ENCODE data around the gene RNF207.

RNF207 gene

DNA sequence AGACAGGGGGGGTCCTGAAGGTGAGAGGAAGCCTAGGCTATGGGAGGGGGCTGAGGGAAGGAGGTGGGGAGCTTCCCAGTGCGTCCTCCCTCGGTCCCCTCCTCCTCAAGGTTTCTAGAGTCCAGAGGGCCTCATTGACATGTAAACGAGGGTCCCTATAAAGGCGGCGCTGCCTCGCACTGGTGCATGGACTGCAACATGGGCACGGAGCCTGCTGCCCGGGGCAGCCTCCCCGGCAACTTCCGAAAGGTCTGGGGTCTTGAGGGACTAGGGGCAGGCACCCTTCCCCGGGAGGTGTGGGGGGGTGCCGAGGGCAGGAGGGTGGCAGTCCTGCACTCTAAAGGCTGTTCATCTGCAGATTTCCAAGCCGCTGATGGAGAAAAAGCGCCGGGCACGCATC lies 38.1 kb downstream of the RNF207 start, which contains the start of gene HES3:
TSS of gene HES3 (plus strand) at position 187 of the 400 bp plus-strand sequence. CDS start at position 374, 187 bp downstream.
- Histone ChIP-seq H3K4me2 (ENCODE audit: low read length) (no peak within 1 kb of the TSS), H3K27me3 (ENCODE audit: control insufficient read depth, insufficient read depth, low read length) (peaks cover 19% of the 10 kb centered on the region), H3K4me1 (no peaks in the 10 kb centered on the region), H3K36me3 (ENCODE audit: control insufficient read depth, insufficient read depth, low read length) (no peaks in the 10 kb centered on the region), H3K9ac (no peak within 1 kb of the TSS), H3K79me2 (no peaks in the 10 kb centered on the region), H3K27ac (no peak within 1 kb of the TSS), H3K4me3 (ENCODE audit: low read depth, low read length) (no peak within 1 kb of the TSS), H2AFZ (no peak within 1 kb of the TSS), H3K9me3 (ENCODE audit: control insufficient read depth, low read length) (no peaks in the 10 kb centered on the region)
- TF ChIP-seq, protein P1, sequence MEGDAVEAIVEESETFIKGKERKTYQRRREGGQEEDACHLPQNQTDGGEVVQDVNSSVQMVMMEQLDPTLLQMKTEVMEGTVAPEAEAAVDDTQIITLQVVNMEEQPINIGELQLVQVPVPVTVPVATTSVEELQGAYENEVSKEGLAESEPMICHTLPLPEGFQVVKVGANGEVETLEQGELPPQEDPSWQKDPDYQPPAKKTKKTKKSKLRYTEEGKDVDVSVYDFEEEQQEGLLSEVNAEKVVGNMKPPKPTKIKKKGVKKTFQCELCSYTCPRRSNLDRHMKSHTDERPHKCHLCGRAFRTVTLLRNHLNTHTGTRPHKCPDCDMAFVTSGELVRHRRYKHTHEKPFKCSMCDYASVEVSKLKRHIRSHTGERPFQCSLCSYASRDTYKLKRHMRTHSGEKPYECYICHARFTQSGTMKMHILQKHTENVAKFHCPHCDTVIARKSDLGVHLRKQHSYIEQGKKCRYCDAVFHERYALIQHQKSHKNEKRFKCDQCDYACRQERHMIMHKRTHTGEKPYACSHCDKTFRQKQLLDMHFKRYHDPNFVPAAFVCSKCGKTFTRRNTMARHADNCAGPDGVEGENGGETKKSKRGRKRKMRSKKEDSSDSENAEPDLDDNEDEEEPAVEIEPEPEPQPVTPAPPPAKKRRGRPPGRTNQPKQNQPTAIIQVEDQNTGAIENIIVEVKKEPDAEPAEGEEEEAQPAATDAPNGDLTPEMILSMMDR (IDR thresholded peaks at IDR 0.05), result no peak

DNA sequence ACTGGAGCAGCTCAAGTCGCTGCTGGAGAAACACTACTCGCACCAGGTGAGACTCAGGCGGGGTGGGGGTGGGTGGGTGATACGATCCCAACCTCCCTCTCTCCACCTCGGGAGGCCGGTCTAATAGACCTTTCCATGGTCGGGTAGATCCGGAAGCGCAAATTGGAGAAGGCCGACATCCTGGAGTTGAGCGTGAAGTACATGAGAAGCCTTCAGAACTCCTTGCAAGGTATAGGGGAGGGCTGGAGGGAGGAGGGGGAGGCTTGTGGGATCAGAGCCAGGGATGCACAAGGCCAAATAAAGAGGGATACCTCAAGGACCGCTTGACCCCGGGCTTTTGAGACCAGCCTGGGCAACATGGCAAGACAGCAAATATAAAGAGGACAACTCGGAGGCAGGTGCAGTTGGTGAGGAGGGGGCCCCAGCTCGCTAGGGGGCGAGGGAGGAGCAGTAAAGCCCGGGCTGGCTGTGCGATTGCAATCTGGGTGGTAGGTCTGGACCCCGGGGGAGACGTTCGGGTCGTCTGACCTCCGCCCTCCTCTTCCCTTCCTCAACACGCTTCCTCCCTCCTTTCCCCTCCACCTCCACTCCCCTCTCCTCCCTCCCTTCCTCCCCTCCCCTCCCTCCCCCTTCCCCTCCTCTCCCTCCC lies 38.6 kb downstream of the RNF207 start:
- Histone ChIP-seq H3K4me3 (ENCODE audit: low read depth, low read length) (no peak overlapping the region), H3K36me3 (ENCODE audit: control insufficient read depth, insufficient read depth, low read length) (no peaks in the 10 kb centered on the region), H3K27me3 (ENCODE audit: control insufficient read depth, insufficient read depth, low read length) (peaks cover 19% of the 10 kb centered on the region), H3K4me1 (no peaks in the 10 kb centered on the region), H2AFZ (no peak overlapping the region), H3K79me2 (no peaks in the 10 kb centered on the region), H3K9ac (no peak overlapping the region), H3K9me3 (ENCODE audit: control insufficient read depth, low read length) (no peaks in the 10 kb centered on the region), H3K27ac (no peak overlapping the region), H3K4me2 (ENCODE audit: low read length) (no peak overlapping the region)
- TF ChIP-seq, protein P1 (IDR thresholded peaks at IDR 0.05), result no peak

DNA sequence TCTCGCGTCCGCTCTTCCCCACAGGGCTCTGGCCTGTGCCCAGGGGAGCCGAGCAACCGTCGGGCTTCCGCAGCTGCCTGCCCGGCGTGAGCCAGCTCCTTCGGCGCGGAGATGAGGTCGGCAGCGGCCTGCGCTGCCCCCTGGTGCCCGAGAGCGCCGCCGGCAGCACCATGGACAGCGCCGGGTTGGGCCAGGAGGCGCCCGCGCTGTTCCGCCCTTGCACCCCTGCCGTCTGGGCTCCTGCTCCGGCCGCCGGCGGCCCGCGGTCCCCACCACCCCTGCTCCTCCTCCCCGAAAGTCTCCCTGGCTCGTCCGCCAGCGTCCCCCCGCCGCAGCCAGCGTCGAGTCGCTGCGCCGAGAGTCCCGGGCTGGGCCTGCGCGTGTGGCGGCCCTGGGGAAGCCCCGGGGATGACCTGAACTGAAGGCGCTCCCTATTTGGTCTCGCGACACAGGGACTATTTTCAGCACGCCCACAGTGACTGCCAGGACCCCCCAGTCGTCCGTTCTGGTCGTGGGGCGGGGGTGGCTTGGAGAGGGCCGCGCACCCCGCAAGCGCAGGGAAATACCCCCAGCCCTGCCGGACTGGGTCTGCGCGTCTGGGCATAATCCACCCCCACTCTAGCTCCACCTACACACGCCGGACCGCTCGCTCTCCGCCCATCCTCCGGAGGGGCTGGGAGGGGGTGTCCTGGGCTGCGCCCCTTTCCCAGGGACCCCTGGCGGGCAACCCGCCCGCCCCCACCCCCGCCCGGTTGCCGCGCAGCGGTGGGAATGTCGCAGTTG lies 39.4 kb downstream of the RNF207 start:
- no peaks in the 10 kb centered on the region for H3K9me3 ChIP-seq (ENCODE audit: control insufficient read depth, low read length)
- no peak overlapping the region for H3K27ac ChIP-seq
- H3K27me3 ChIP-seq (ENCODE audit: control insufficient read depth, insufficient read depth, low read length), result peaks cover 19% of the 10 kb centered on the region
- TF ChIP-seq, protein P1 (IDR thresholded peaks at IDR 0.05), result peak; percentile 74
- no peak overlapping the region for H3K9ac ChIP-seq
- H3K4me1 ChIP-seq, result no peaks in the 10 kb centered on the region
- H3K4me2 ChIP-seq (ENCODE audit: low read length), result no peak overlapping the region
- H3K79me2 ChIP-seq, result no peaks in the 10 kb centered on the region
- no peaks in the 10 kb centered on the region for H3K36me3 ChIP-seq (ENCODE audit: control insufficient read depth, insufficient read depth, low read length)
- H2AFZ ChIP-seq, result peak overlapping the region; percentile 60
- H3K4me3 ChIP-seq (ENCODE audit: low read depth, low read length), result no peak overlapping the region

DNA sequence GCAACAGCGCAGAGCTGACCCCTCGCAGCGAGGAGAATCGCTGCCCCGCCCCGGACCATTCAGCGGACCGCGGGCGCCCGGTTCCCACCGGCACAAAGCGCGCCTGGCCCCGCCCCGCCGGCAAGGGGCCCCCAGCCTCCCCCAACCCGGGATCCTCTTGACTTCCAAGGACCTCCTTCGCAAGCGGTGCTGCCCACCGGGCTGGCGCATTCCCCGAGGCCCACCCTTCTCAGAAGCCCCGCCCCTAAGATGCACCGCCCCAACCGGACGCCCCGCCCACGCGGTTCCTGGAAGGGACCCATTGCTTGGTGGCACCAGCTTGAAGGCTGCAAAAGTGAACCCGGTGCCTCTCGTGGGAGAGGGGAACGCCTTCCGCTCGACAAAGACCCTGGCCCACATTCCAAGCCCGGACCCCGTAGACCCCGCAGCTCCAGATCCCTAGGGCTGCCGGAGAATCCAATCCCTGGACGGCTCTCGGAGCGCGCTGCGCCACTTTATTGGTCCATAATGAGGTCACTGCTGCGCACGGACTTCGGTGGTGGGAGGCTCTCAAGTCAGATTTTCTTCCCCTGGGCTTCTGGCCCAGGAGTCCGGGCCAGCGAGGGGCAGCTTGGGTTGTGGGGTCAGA lies 40.1 kb downstream of the RNF207 start:
- peaks cover 19% of the 10 kb centered on the region for H3K27me3 ChIP-seq (ENCODE audit: control insufficient read depth, insufficient read depth, low read length)
- no peaks in the 10 kb centered on the region for H3K4me1 ChIP-seq
- H3K79me2 ChIP-seq, result no peaks in the 10 kb centered on the region
- no peak overlapping the region for H3K9ac ChIP-seq
- no peak overlapping the region for H3K27ac ChIP-seq
- H3K4me2 ChIP-seq (ENCODE audit: low read length), result no peak overlapping the region
- H3K36me3 ChIP-seq (ENCODE audit: control insufficient read depth, insufficient read depth, low read length), result no peaks in the 10 kb centered on the region
- no peaks in the 10 kb centered on the region for H3K9me3 ChIP-seq (ENCODE audit: control insufficient read depth, low read length)
- H2AFZ ChIP-seq, result no peak overlapping the region
- TF ChIP-seq, protein P1 (IDR thresholded peaks at IDR 0.05), result no peak
- H3K4me3 ChIP-seq (ENCODE audit: low read depth, low read length), result no peak overlapping the region
